GM18508 (cell line): ENCODE measurements around the gene RPS4Y1.

Experiments
- ATAC-seq: cut with Tn5 transposase; IDR thresholded peaks from one replicate; pipeline ENCODE4 v1.9.1; 2021; ENCODE audit warnings: moderate number of reproducible peaks; ENCODE audit not compliant: insufficient read depth, unreplicated experiment

The RPS4Y1 gene

DNA sequence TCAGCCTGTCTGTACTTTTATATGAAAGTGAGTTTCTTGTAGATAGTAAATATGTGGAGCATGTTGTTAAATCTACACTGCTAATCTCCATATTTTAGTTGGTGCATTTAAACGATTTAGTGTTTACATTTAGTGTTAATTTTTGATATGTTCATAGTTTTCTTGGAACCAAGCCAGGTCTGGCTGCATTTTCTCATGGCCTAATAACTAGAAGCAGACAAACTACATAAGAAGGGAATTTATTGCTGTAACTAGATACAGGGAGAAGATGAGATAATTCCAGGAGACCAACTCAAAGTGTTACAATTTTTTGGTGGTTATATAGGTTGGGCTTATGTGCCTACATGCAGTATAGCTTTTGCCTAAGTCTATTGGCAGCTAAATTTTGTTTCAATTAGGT is 32.8 kb downstream of the RPS4Y1 start:
- ATAC-seq = no peak

DNA sequence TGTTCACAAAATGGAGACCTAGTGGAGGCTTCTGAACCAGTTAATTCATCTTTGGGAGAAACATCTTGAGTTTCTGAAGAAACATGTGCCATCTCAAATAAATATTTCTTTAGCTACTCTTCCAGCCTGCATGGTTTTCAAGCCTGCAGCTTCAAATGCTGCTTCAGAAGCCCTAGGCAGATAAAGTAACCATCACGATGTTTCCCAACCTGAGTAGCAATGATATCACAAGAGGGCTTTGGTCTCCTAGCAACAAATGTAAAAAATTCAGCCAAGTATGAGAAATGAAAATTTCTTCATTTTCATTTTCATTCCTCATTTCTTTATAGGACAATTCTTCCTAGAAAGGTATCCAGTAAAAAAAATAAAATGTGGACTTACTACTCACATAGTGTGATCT is 42.2 kb downstream of the RPS4Y1 start:
- no peak for ATAC-seq

DNA sequence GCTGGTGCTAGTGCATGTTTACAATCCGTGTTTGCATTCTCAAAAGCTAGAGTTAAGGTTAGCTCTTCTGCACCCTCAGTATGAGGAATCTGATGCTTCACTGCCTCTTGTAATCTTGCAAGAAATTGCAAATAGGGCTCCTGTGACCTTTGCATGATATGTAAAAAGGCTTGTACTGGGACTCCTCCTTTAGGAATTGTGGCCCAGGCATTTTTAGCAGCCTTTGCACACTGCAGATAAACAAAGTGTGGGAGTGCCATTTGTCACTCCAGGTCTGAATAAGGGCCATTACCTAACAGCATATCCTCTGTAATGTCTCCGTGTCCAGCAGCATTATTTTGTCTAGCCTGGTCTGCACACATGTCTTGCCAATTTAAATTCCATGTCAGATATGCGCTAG is 44.5 kb downstream of the RPS4Y1 start:
- ATAC-seq = no peak

DNA sequence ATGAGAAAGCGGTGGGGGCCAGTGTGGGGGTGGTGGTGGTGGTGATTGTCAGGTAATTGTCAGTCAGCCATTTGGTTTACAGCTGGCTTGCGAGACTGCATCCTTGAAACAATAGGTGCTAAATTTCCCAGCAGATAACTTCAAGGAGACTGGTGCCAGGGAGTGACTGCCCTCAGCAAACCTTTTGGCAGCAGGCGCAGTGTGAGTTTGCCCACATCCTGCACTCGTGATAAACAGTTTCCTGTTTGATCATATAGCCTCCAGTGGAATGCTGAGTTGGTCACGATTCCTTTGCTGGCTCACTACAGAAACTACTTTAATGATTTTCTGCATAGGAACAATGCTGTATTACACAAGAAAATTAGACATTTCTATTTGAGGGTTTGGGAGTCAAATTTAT is 46.0 kb downstream of the RPS4Y1 start:
- no peak for ATAC-seq

DNA sequence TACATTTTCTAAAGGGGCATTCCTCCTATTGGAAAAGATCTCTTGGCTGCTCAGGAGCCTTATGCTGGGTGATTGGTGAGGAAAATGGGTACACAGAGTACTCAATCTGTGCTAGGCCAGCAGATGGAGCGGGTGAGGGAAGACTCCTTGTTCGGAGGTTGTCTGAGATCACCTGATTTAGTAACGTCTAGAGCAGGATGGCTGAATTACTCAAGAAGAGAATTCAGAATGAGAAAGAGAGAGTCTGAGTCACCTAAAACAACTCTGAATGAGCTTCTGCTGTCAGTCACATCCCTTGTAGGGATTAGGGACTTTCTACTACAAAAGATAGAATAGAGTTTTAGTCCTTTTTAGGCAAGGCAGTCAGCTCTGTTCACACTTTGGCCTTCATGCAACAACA is 46.6 kb downstream of the RPS4Y1 start:
- ATAC-seq = no peak

DNA sequence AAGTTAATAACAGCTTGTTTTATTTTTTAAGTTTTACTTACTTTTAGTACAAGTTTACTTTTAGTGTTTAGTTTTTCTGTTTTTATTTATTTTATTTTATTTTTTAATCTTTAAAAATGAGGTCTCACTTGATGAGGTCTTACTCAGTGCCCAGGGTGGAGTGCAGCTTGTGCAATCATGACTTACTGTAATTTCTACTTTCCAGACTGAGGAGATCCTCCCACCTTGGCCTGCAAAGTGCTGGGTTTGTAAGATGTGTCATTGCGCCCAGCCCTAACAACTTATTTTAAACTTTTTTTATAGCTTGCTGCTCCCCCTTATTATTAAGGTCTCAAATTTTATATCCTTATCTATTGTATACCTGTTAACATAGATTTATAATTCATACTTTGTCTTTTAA is 52.1 kb downstream of the RPS4Y1 start:
- no peak for ATAC-seq

- no peak for ATAC-seq
Measured at GRCh38 chrY:2896050-2896449, 54.6 kb downstream of the RPS4Y1 start.

DNA sequence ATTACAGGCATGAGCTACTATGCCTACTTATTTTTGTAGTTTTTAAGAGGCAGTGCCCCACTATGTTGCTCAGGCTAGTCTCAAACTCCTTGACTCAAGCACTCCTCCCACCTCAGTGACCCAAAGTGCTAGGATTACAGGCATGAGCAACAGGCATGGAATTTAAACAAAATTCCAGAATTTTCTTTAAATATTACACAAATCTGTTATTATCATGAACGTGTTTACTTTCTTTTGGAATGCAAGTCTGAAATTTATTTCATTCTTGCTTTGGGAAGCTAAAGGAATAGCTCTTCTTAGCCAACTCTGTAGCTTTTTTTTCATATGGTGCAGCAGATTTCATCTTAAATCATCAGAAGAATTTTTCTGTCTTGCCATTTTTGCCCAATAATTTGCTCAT is 66.0 kb downstream of the RPS4Y1 start:
- ATAC-seq = no peak

GRCh38 chrY:2913066-2913815 is 71.8 kb downstream of the RPS4Y1 start:
- no peak for ATAC-seq
